ENCODE measurements around the gene FOXR1. TPM values are rescaled to one million over a fixed set of nuclear protein-coding genes. Genes with fewer than 3 reads are reported as not detected.

FOXR1 gene
- polyA plus RNA-seq, 1 experiment: not detected

DNA sequence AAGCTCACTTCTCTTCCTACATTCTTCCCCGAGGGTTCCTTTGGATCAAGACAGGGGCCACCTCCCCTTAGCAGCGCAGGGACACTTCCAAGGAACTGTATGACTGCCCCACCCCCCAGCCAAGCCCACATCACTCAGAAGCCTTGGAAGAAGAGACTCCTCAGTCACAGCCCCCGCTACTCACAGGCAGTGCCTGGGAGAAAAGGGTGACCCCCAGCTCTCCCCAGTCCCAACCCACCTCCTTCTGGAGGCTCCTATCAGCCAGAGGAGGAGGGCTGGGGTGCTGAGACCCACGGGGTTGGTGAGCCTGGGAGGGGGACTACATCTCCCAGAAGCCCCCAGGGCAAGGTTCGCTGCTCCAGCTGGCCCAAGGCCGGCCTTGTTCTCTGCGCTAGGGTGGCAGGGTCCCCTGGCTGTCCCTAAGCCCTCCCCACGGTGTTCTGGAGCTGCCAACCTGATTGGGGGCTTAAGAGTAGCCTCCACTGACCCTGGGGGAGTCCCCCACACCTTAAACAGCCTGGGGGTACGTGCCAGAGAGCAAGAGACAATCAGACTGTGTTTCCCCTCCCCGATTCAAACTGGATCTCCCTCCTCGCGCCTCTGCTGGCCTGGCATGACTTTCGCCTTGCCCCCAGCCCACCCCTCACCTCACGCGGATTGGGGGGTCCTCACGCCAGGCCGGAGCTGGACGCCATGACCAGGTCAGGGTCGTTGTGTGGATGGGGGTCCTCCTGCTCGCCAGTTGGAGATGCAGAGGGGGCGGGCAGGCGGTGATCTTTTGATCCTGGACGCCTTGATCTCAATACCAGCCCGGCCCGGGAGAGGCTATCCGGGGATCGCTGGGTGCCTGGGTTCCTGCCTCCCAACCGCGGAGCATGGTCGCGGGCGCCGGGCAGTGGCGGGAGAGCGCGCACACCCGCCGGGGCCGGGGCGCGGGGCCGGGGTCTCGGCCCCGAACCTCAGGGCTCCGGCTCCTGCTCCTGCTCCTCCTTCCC, 46.7 kb upstream of the FOXR1 start:
- CTCF ChIA-PET: interaction anchor here (0.6 to 2.4 kb wide), 14 partner anchors 9 to 277 kb away, joined by 3 to 11 read pairs (median 4); partner anchors contain the start of genes DDX6 and UPK2
- TF ChIP-seq, protein P1, sequence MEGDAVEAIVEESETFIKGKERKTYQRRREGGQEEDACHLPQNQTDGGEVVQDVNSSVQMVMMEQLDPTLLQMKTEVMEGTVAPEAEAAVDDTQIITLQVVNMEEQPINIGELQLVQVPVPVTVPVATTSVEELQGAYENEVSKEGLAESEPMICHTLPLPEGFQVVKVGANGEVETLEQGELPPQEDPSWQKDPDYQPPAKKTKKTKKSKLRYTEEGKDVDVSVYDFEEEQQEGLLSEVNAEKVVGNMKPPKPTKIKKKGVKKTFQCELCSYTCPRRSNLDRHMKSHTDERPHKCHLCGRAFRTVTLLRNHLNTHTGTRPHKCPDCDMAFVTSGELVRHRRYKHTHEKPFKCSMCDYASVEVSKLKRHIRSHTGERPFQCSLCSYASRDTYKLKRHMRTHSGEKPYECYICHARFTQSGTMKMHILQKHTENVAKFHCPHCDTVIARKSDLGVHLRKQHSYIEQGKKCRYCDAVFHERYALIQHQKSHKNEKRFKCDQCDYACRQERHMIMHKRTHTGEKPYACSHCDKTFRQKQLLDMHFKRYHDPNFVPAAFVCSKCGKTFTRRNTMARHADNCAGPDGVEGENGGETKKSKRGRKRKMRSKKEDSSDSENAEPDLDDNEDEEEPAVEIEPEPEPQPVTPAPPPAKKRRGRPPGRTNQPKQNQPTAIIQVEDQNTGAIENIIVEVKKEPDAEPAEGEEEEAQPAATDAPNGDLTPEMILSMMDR (IDR thresholded peaks at IDR 0.05; ENCODE audit: insufficient read depth, low read depth, low read length): no peak
- H3K27me3 ChIP-seq (ENCODE audit: control insufficient read depth, insufficient read depth, low read length): no peaks in the 10 kb centered on the region
- 0 out of 2 replicates have a peak, but pooled peaks cover 2% of the 10 kb centered on the region for H3K36me3 ChIP-seq (ENCODE audit: control insufficient read depth, insufficient read depth, low read length)
- DNase-seq (ENCODE audit: low read depth): no peak
- POLR2A ChIA-PET: no interaction called here
- peak overlapping the region; percentile 99 for H3K4me3 ChIP-seq (ENCODE audit: low read depth, low read length)

DNA sequence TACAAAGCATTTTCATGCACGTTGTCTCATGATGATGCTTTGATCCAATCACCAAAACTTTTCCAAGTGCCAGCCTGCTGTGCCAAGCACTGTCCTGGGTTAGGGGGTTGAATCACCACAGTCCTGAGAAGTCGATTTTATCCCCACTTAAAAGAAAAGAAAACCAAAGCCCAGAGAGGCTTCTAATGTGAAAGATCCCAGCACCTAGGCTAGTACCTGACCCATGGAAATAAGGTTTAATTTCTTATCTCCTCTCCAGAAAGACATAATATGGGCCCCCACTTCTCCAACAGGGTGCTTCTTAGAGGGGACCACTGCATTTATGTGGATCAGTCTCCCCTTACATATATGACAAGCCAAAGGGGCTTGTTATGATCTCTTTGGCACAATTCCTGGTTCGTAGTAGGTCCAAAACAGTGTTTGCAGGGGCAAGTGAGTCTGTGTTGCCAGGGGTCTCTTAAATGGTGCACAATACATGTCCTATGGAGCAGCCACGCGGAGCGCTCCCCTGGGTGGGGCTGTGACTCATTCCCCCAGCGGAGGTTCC, 43.9 kb upstream of the FOXR1 start:
- Histone ChIP-seq H3K36me3 (ENCODE audit: control insufficient read depth, insufficient read depth, low read length) (0 out of 2 replicates have a peak, but pooled peaks cover under 1% of the 10 kb centered on the region), H3K27me3 (ENCODE audit: control insufficient read depth, insufficient read depth, low read length) (no peaks in the 10 kb centered on the region), H3K4me3 (ENCODE audit: low read depth, low read length) (no peak overlapping the region; the same call in 1 of the 2 replicates)
- TF ChIP-seq, protein P1 (IDR thresholded peaks at IDR 0.05; ENCODE audit: insufficient read depth, low read depth, low read length): no peak
- CTCF ChIA-PET: interaction anchor here (0.6 to 6.1 kb wide), 31 partner anchors 8 to 333 kb away, joined by 3 to 108 read pairs (median 4); partner anchors contain the start of genes CXCR5 and DDX6
- POLR2A ChIA-PET: no interaction called here
- DNase-seq (ENCODE audit: low read depth): no peak

DNA sequence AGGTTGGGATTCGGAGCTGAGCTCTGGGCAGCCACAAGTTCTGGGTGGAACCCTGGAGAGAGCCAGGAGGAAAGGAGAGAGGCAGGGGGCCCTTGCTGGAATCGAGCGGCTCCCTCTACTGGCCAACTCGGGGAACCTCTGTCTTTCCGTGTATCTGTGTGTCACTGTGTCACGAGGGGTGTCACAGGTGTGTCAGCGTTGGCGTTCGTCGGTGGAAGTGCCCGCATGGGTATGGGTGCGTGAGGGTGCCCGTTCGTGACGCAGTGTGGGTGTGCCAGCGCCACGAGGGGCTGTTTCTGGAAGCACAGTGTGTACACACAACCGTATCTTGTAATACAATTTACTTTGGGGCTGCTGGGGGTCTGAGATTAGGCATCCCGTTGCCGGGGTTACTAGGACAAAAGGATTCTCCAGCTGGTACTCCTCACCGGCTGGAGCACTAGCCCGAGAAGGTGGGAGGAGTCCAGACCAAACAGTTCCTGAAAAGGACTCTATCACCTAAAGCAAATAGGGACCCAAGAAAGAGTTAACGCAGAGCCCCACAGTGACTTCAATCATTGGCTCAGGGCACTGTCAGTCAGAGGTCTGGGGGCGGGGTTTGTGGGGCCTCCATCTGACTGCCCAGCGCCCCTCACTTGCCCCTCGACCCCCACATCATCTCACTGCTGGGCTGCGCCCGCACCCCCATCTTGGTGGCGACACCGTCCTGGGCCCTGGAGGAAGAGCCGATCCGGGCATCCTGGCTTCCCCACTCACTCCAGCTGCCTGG, 43.3 kb upstream of the FOXR1 start:
- H3K36me3 ChIP-seq (ENCODE audit: control insufficient read depth, insufficient read depth, low read length): no peaks in the 10 kb centered on the region
- DNase-seq (ENCODE audit: low read depth): no peak
- ChIA-PET POLR2A (no interaction called here), CTCF (interaction anchor here (0.6 to 6.1 kb wide), 31 partner anchors 8 to 334 kb away, joined by 3 to 108 read pairs (median 4); partner anchors contain the start of genes CXCR5 and DDX6)
- TF ChIP-seq, protein P1 (IDR thresholded peaks at IDR 0.05; ENCODE audit: insufficient read depth, low read depth, low read length): peak; percentile 92
- peak overlapping the region; percentile 72 for H3K4me3 ChIP-seq (ENCODE audit: low read depth, low read length)
- no peaks in the 10 kb centered on the region for H3K27me3 ChIP-seq (ENCODE audit: control insufficient read depth, insufficient read depth, low read length)

DNA sequence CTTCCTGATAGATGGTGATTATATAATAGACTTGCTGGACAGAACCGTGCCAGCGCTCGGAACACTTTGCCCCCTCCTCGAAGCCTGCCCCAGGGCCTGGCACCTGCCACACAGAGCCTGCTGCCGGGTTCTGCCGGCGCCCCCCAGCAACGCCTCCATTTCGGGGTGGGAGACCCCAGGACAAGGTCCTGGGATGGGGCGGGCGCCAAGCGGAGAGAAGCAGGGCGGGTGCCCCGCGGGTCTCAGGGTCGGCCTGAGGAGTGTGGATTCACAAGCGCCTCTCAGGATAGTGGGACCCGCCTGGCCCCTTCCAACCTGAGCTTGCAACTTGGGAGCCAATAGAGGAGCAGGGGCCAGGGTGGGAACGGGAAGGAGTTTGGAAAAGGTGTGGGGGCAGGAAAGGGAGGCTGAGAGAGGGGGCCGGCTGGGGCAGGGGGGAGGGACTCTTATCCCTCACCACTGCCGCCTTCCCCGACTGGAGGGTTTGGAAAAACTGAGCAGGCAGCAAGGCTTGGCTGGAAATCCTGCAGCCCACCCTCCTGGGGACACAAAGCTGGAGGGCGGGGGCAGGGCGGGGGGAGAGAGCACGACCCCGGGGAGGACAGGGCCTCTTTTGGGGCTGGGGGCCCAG, 42.6 kb upstream of the FOXR1 start:
- CTCF ChIA-PET: interaction anchor here (1.0 to 6.1 kb wide), 14 partner anchors 7 to 236 kb away, joined by 3 to 108 read pairs (median 8); partner anchors contain the start of gene DDX6
- TF ChIP-seq, protein P1 (IDR thresholded peaks at IDR 0.05; ENCODE audit: insufficient read depth, low read depth, low read length): no peak
- Histone ChIP-seq H3K4me3 (ENCODE audit: low read depth, low read length) (peak overlapping the region; percentile 72), H3K36me3 (ENCODE audit: control insufficient read depth, insufficient read depth, low read length) (no peaks in the 10 kb centered on the region), H3K27me3 (ENCODE audit: control insufficient read depth, insufficient read depth, low read length) (no peaks in the 10 kb centered on the region)
- POLR2A ChIA-PET: interaction anchor here (0.6 kb wide), 1 partner anchor 20 kb away, joined by 3 read pairs; no protein-coding TSS in a partner anchor
- DNase-seq (ENCODE audit: low read depth): no peak

All from BJ (cell line).